Stimulated activated naive CD8-positive, alpha-beta T cell treated with anti-CD3 and anti-CD28 coated beads, Interleukin-15, amount 100 ng/mL, for 72 hours (primary cell): Measurements from ENCODE around the gene SYT15.

Experiments used
- ATAC-seq: fragments of 150-1000 bp; cut with Tn5 transposase; 2 replicates; pipeline ENCODE4 v1.10.0; 2021; ENCODE audit warnings: mild to moderate bottlenecking, moderate library complexity
- DNase-seq, 2 donors: peaks; one replicate each; pipeline ENCODE4 v3.0.0; 2021 to 2022
- H3K27ac Mint-ChIP-seq, 2 donors: one replicate each; pipeline ENCODE4 v1.8.0; 2022; ENCODE audit warnings: mild to moderate bottlenecking in 2 of 2, mixed read lengths in 2 of 2, moderate library complexity in 2 of 2
- H3K27me3 Mint-ChIP-seq: one replicate; pipeline ENCODE4 v1.8.0; 2022; ENCODE audit warnings: mixed read lengths
- H3K4me1 Mint-ChIP-seq: one replicate; pipeline ENCODE4 v1.8.0; 2022; ENCODE audit warnings: mild to moderate bottlenecking, mixed read lengths
- H3K4me3 Mint-ChIP-seq, 2 donors: one replicate each; pipeline ENCODE4 v1.8.0; 2022; ENCODE audit warnings: mild to moderate bottlenecking in 2 of 2, mixed read lengths in 2 of 2, moderate library complexity in 1 of 2
- H3K9me3 Mint-ChIP-seq, 2 donors: one replicate each; pipeline ENCODE4 v1.8.0; 2022; ENCODE audit warnings: mixed read lengths in 2 of 2

SYT15 gene

GRCh38 chr10:46541735-46542566 lies 37.0 kb upstream of the SYT15 start:
- Mint-ChIP-seq H3K27me3 (peaks cover 73% of the 10 kb centered on the region), H3K4me3 (no peak overlapping the region), H3K4me1 (peaks cover 9% of the 10 kb centered on the region), H3K27ac (no peak overlapping the region), H3K9me3 (no peaks in the 10 kb centered on the region)
- no peak for ATAC-seq
- no peak for DNase-seq

- no peak for DNase-seq
- Mint-ChIP-seq H3K27ac (no peak overlapping the region), H3K4me1 (peaks cover 9% of the 10 kb centered on the region), H3K9me3 (no peaks in the 10 kb centered on the region), H3K4me3 (no peak overlapping the region), H3K27me3 (peaks cover 64% of the 10 kb centered on the region)
- no peak for ATAC-seq
Observed at GRCh38 chr10:46542567-46543465, 36.1 kb upstream of the SYT15 start.

DNA sequence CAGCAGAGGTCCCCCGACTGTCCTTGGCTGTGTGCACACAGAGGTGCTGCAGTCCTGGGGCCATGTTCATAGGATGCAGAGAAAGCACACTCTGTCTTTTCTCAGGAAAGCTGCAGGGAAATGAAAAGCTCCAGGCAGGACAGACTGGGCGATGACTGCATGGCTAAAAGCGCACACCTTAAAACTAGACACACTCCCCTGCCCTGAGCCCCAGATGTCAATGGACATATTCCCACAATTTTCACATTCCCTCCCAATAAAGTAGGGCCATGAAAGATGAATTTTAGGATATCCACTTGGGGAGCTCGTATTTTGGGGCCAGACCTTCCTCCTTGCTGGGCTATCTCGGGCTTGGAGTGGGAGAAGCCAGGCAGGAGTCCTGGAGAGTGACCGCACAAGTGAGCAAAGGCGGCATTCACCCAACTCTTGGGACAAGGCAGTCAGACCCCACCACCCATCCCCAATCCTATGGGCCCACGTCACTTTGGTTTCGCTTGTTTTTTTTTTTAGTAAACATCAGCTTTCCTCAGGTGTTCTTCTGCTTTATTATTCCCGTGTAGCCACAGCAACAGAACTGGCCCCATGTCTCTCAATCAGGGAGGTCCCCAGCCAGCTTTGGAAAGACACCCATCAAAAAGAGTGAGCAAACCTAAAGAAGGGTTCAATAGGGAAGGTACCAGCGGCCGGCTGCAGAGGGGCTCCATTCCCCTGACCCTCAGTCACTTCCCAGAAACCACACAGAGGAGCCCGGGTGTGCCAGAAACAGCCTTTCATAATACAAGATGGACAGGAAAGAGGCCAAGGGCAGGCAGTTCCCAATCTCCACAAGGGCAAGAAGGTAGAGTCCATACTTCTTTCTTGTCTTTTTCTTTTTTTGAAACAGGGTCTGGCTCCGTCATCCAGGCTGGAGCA lies 35.2 kb upstream of the SYT15 start:
- Mint-ChIP-seq H3K4me3 (no peak overlapping the region), H3K4me1 (peaks cover 9% of the 10 kb centered on the region), H3K27ac (no peak overlapping the region), H3K9me3 (no peaks in the 10 kb centered on the region), H3K27me3 (peaks cover 55% of the 10 kb centered on the region)
- ATAC-seq (no peak), DNase-seq (no peak)

DNA sequence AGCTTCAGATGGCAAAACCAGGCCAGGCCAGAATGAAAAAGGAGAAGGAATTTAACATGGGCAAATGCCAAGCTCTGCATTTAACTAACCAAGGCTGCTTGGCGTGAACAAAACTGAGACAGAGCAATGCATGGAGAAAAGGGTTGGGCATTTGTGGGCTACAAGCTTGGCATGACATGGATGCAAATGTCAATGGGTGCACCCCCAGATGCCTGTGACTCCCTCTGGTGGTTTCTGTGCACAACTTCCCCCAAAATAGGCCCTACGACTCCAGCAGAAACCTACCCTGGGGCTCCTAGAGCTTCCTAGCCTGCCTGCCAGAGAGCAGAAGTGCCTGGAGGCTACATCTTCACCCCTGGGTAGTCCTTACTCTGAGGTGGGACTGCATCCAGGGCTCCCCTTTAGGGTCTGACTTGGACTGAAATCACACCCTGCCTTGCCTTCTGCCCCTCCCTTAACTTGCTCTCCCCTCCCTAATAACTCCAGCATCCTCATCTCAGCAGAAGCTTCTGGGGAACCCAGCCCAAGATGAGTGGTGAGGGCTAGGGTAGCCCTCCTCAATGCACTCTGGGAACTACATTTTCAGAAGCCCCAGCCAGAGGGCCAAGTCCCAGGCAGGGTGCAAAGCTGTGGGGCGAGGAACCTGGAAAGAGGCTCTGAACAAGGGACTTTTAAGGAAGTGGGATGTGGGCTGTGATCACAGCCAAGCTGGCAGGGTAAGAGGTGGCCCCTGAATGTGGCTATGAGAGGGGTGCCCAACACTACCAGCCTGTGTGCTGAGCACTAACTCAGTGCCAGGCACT lies 33.7 kb upstream of the SYT15 start:
- no peak for ATAC-seq
- H3K9me3 Mint-ChIP-seq, result no peaks in the 10 kb centered on the region
- no peak for DNase-seq
- H3K4me1 Mint-ChIP-seq, result peaks cover 9% of the 10 kb centered on the region
- peaks cover 45% of the 10 kb centered on the region for H3K27me3 Mint-ChIP-seq
- no peak overlapping the region for H3K4me3 Mint-ChIP-seq
- H3K27ac Mint-ChIP-seq, result no peak overlapping the region

DNA sequence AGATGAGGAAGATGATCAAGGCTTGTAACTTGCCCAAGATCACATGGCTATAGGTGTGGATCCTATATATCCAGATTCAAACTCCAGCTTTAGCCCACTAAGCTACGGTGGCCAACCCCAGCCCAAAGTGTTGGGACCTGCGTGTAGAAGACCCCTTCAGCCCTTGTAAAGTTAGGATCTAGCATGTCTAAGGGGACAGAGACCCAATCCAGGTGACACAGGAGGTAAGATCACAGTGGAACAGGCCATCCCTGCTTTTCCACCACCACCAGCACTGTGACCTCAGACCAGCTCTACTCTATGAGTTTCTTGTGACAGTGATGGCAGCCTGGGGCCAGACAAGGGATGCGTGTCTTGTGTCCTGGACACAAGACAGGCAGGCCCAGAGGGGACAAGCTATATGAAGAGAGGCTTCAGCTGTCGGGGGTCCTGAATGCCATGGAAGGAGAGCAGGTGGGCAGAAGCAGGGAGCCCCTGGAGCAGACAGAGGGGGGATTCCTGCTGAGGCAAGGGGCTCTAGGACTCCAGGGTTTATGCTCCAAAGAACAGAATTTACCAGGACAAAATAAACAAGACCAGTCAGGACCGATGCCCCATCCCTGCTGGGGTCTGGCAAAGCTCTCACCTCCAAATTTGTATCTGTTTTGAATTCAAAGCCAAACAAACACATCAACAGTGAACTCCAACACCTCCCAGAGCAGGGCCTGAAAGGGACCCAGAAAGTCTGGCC lies 32.9 kb upstream of the SYT15 start:
- no peak overlapping the region for H3K27ac Mint-ChIP-seq
- peaks cover under 1% of the 10 kb centered on the region for H3K4me1 Mint-ChIP-seq
- no peak for ATAC-seq
- DNase-seq, result no peak
- H3K27me3 Mint-ChIP-seq, result peaks cover 37% of the 10 kb centered on the region
- no peaks in the 10 kb centered on the region for H3K9me3 Mint-ChIP-seq
- H3K4me3 Mint-ChIP-seq, result no peak overlapping the region

GRCh38 chr10:46546591-46547540 lies 32.1 kb upstream of the SYT15 start:
- no peak overlapping the region for H3K4me3 Mint-ChIP-seq
- no peaks in the 10 kb centered on the region for H3K4me1 Mint-ChIP-seq
- ATAC-seq, result no peak
- no peaks in the 10 kb centered on the region for H3K9me3 Mint-ChIP-seq
- H3K27ac Mint-ChIP-seq, result no peak overlapping the region
- peaks cover 29% of the 10 kb centered on the region for H3K27me3 Mint-ChIP-seq
- peak in 1 of 2 donors; percentile 6 for DNase-seq

- ATAC-seq, result no peak
- Mint-ChIP-seq H3K9me3 (no peaks in the 10 kb centered on the region), H3K27me3 (peaks cover 20% of the 10 kb centered on the region), H3K4me1 (no peaks in the 10 kb centered on the region), H3K27ac (no peak overlapping the region), H3K4me3 (no peak overlapping the region)
- DNase-seq, result peak in 1 of 2 donors; percentile 14
Observed at GRCh38 chr10:46547541-46548497, 31.1 kb upstream of the SYT15 start.

- Mint-ChIP-seq H3K27me3 (peaks cover 13% of the 10 kb centered on the region), H3K4me3 (no peak overlapping the region), H3K4me1 (no peaks in the 10 kb centered on the region), H3K27ac (no peak overlapping the region), H3K9me3 (no peaks in the 10 kb centered on the region)
- ATAC-seq (no peak), DNase-seq (peak in 1 of 2 donors; percentile 7)
Observed at GRCh38 chr10:46548498-46549090, 30.3 kb upstream of the SYT15 start.

- ATAC-seq, result no peak
- DNase-seq, result peak in 1 of 2 donors; percentile 19
- Mint-ChIP-seq H3K27ac (no peak overlapping the region), H3K4me3 (no peak overlapping the region), H3K9me3 (no peaks in the 10 kb centered on the region), H3K4me1 (no peaks in the 10 kb centered on the region), H3K27me3 (peaks cover 5% of the 10 kb centered on the region)
Observed at GRCh38 chr10:46549171-46550075, 29.5 kb upstream of the SYT15 start.

DNA sequence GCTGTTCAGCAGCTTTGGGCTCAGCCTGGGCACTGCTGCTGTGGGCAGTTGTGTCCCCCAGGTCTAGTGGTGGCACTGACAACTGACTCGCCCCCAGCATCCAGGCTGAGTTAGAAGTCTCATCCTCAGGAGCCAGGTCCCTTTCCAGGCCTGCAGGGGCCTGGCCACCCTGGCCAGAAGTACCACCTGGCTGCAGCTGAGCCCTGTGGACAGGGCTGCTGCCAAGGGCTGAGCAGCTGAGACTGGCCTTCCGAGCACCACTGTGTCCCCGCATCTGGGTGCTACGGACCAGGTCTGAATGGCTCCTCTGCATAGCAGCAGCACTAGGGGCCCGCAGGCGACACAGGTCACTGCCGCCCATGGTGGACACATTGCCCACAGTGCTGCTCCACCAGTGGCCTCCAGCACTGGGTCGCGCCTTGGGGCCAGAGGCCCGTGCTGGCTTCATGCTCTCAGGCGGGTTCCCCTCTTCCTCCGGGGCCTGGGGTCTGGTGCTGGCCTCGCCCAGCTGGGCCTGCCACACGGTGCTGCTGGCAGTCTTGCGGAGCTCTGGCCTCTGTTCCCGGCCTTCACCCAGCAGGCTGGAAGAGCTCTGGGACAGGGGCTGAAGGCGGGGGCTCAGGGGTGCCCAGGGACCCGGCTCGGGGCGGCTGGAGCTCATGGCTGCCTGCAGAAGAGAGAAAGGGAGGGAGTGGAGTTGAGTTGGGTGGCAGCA lies 28.7 kb upstream of the SYT15 start:
- Mint-ChIP-seq H3K27ac (no peak overlapping the region), H3K4me1 (no peaks in the 10 kb centered on the region), H3K9me3 (no peaks in the 10 kb centered on the region), H3K4me3 (no peak overlapping the region), H3K27me3 (no peaks in the 10 kb centered on the region)
- no peak for ATAC-seq
- peak in 1 of 2 donors; percentile 11 for DNase-seq
